C4-2B (cell line): Measurements from ENCODE around the gene LRBA.

Experiments
- ZFX ChIP-seq: fragments of 450-650 bp; IDR thresholded peaks from 2 replicates; pipeline ENCODE4 v1.6.1; 2017
- TF ChIP-seq, protein P1 (sequence below): fragments of 450-650 bp; conservative IDR thresholded peaks from 2 replicates; pipeline ENCODE4 v1.5.1; 2017; ENCODE audit warnings: mild to moderate bottlenecking

DNA sequence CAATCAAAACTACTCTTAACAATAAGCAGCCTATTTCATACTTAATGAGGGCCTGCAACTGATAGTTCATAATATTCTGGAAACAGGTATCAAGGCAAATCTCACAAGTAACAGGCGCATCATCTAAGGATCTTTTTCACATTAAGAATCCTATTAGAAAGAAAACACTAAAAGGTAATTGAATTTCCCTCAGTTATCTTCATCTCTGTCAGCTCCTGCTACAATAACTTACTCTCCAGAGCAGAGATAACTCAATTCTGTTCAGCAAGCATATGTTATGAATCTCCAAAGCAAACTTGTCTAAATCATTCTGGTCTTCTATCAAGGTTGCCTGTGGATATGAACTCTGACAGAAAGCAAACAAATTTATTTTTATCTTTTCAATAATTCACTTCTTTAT, 307.1 kb downstream of the LRBA start:
- TF ChIP-seq, protein P1, sequence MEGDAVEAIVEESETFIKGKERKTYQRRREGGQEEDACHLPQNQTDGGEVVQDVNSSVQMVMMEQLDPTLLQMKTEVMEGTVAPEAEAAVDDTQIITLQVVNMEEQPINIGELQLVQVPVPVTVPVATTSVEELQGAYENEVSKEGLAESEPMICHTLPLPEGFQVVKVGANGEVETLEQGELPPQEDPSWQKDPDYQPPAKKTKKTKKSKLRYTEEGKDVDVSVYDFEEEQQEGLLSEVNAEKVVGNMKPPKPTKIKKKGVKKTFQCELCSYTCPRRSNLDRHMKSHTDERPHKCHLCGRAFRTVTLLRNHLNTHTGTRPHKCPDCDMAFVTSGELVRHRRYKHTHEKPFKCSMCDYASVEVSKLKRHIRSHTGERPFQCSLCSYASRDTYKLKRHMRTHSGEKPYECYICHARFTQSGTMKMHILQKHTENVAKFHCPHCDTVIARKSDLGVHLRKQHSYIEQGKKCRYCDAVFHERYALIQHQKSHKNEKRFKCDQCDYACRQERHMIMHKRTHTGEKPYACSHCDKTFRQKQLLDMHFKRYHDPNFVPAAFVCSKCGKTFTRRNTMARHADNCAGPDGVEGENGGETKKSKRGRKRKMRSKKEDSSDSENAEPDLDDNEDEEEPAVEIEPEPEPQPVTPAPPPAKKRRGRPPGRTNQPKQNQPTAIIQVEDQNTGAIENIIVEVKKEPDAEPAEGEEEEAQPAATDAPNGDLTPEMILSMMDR = no peak
- no peak for TF ChIP-seq ZFX
